ENCODE measurements around the gene THRSP.
"Not testable (repeated sequence)": the region's sequence is repeated elsewhere in the genome, so short reads cannot be mapped to it uniquely, and the experiment has no call there.

The THRSP gene

DNA sequence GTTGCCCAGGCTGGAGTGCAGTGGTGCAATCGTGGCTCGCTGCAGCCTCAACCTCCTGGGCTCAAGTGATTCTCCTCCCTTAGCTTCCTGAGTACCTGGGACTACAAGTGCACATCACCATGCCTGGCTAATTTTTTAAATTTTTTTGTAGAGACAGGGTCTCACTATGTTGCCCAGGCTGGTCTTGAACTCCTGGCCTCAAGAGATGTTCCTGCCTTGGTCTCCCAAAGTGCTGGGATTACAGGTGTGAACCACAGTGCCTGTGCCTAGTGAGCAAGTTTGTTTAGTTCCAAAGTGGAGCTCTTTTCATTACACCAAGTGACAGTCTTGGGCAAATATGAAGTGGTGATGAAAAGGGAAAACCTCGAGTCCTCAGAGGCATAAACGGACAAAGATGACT lies 13.9 kb downstream of the THRSP start:
- not testable (repeated sequence) for H4K12ac ChIP-seq (ENCODE audit: low read depth, low read length); H3K9ac ChIP-seq (ENCODE audit: low read length); H3K27ac ChIP-seq (ENCODE audit: low read depth, low read length); H2BK12ac ChIP-seq (ENCODE audit: low read length); H2AK5ac ChIP-seq (ENCODE audit: low read length); H3K14ac ChIP-seq (ENCODE audit: low read length); DNase-seq; H3K23ac ChIP-seq (ENCODE audit: low read length); H3K4me3 ChIP-seq (ENCODE audit: low read depth, low read length); H3K27me3 ChIP-seq (ENCODE audit: insufficient read depth, low read length); H2AFZ ChIP-seq (ENCODE audit: insufficient read depth, low read length, poor library complexity); H3K9me3 ChIP-seq (ENCODE audit: insufficient read depth, low read depth, low read length); H3K18ac ChIP-seq (ENCODE audit: low read length)
- peak overlapping the region; percentile 94 for H3K4ac ChIP-seq (ENCODE audit: low read depth, low read length)
- H3K36me3 ChIP-seq (ENCODE audit: control insufficient read depth in 1 of 2, insufficient read depth in 2 of 2, low read length in 2 of 2): peaks cover 7 to 10% of the 10 kb centered on the region in 2 experiments
- H3K79me1 ChIP-seq (ENCODE audit: low read length): peaks cover 40% of the 10 kb centered on the region
- H3K79me2 ChIP-seq (ENCODE audit: control insufficient read depth, insufficient read depth, low read length, poor library complexity): peaks cover 42% of the 10 kb centered on the region
- H3K4me2 ChIP-seq (ENCODE audit: low read length): peak overlapping the region; percentile 73
- H3K4me1 ChIP-seq (ENCODE audit: control insufficient read depth in 1 of 2, insufficient read depth in 2 of 2, low read length in 2 of 2): peaks cover 16 to 27% of the 10 kb centered on the region in 2 experiments
- no CpG with 5 or more reads among the region's 4 CpGs for WGBS (ENCODE audit: extremely low coverage, insufficient coverage, insufficient read length)
- peak overlapping the region; percentile 14 for H4K8ac ChIP-seq (ENCODE audit: low read depth, low read length)
- peak overlapping the region; percentile 53 for H4K91ac ChIP-seq (ENCODE audit: low read depth, low read length)
- H2BK120ac ChIP-seq (ENCODE audit: insufficient read depth, low read length, poor library complexity): peak overlapping the region; percentile 50
- peak overlapping the region; percentile 32 for H2BK5ac ChIP-seq (ENCODE audit: low read depth, low read length, poor library complexity)

DNA sequence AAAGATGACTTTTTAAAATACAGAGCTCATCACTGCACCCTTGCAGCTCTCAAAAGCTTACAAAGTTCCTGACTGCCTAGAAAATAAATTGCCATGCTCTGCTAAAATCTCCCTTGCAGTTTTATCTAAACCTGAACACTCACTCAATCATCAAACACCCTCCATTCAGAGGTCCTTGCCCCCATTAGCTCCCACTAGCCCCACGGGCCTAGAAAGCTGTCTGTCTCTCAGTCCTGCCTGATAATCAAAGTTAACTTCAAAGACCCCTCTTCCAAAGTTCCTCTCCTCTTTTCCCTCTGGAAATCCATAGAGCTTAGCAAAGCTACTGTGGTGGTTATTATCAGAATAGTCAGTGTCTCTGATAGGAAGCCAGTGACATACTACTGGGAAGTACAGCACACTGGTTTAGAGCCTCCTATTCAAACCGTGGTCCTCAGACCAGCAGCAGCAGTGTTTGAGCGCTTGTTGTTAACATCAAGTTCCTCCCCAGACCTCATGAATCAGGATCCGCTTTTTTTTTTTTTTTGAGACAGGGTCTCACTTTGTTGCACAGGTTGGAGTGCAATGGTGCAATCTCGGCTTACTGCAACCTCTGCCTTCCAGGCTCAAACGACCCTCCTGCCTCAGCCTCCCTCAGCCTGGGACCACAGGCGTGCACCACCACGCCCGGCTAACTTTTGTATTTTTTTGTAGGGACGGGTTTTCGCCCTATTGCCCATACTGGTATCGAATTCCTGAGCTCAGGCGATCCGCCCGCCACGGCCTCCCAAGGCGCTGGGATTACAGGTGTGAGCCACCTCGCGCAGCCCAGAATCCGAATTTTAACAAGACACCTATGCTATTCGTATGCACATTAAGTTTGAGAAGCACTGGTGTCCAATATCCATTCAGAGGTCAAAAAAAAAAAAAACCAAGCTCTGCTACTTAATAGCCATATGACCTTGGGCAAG lies 14.8 kb downstream of the THRSP start:
- H2AK5ac ChIP-seq (ENCODE audit: low read length): no peak overlapping the region
- H3K4me1 ChIP-seq (ENCODE audit: control insufficient read depth in 1 of 2, insufficient read depth in 2 of 2, low read length in 2 of 2): peaks cover 16 to 31% of the 10 kb centered on the region in 2 experiments
- peaks cover 6 to 7% of the 10 kb centered on the region in 2 experiments for H3K36me3 ChIP-seq (ENCODE audit: control insufficient read depth in 1 of 2, insufficient read depth in 2 of 2, low read length in 2 of 2)
- peak overlapping the region; percentile 73 for H3K4me2 ChIP-seq (ENCODE audit: low read length)
- no peak overlapping the region for H2BK12ac ChIP-seq (ENCODE audit: low read length)
- peak overlapping the region; percentile 94 for H3K4ac ChIP-seq (ENCODE audit: low read depth, low read length)
- peak overlapping the region; percentile 33 for H2BK5ac ChIP-seq (ENCODE audit: low read depth, low read length, poor library complexity)
- no peaks in the 10 kb centered on the region for H3K9me3 ChIP-seq (ENCODE audit: insufficient read depth, low read depth, low read length)
- no peak overlapping the region for H3K23ac ChIP-seq (ENCODE audit: low read length)
- peak overlapping the region; percentile 69 for H3K9ac ChIP-seq (ENCODE audit: low read length)
- H3K14ac ChIP-seq (ENCODE audit: low read length): peak overlapping the region; percentile 97
- H3K27me3 ChIP-seq (ENCODE audit: insufficient read depth, low read length): no peaks in the 10 kb centered on the region
- H3K4me3 ChIP-seq (ENCODE audit: low read depth, low read length): peak overlapping the region; percentile 81
- peaks cover 47% of the 10 kb centered on the region for H3K79me1 ChIP-seq (ENCODE audit: low read length)
- peak overlapping the region; percentile 11 for H4K12ac ChIP-seq (ENCODE audit: low read depth, low read length)
- H3K18ac ChIP-seq (ENCODE audit: low read length): peak overlapping the region; percentile 50
- WGBS (ENCODE audit: extremely low coverage, insufficient coverage, insufficient read length): no CpG with 5 or more reads among the region's 21 CpGs
- peak overlapping the region; percentile 87 for H3K27ac ChIP-seq (ENCODE audit: low read depth, low read length)
- peak overlapping the region; percentile 98 for H2BK120ac ChIP-seq (ENCODE audit: insufficient read depth, low read length, poor library complexity)
- peak overlapping the region; percentile 43 for H2AFZ ChIP-seq (ENCODE audit: insufficient read depth, low read length, poor library complexity)
- peak in 1 of 2 donors; percentile 15 for DNase-seq
- H4K91ac ChIP-seq (ENCODE audit: low read depth, low read length): peak overlapping the region; percentile 99
- peak overlapping the region; percentile 97 for H4K8ac ChIP-seq (ENCODE audit: low read depth, low read length)
- H3K79me2 ChIP-seq (ENCODE audit: control insufficient read depth, insufficient read depth, low read length, poor library complexity): peaks cover 45% of the 10 kb centered on the region

DNA sequence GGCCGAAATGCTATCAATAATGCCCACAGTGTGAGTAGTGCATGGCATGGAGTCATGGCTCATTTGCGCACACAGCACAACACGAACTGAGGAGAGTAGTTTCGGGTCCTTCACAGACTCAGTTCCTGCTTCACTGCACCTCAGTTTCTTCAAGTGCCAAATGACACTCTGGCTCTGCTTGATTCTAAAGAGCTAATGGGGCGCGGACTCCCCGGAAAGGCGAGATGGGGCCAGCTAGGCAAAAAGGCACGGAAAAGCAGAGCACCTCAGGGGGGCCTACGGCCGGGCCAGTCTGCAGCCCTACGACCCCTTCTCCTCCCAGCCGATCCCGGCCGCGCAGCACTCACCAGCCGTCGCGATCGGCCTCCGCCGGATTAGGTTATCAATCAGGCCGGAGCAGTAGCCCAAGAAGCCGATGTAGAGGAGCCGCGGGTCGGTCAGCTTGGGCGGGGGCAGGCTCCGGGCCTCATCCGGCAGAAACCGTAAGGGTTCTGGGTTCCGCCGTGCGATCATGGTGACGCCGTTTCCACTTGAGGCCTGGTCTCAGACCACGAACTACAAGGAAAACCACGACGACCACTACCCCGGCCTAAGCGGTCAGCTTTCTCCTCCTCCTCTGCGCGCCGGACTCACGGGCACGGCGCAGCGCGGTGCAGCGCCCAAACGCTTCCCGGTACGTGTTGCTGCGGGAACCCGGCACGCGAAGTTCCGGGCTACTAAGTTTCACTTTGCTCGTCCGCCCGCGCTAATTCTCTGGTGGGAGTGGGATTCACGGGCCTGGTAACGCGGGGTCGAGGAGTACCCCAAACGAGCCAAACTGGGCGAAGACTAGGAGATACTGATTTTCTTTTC lies 15.8 kb downstream of the THRSP start, which contains the start of gene NDUFC2:
TSS of gene NDUFC2 (minus strand) at position 631 of the 852 bp plus-strand sequence. CDS start at position 513, 118 bp downstream.
- Histone ChIP-seq H3K18ac (ENCODE audit: low read length) (peak within 1 kb of the TSS; percentile 94), H3K36me3 (ENCODE audit: control insufficient read depth in 1 of 2, insufficient read depth in 2 of 2, low read length in 2 of 2) (peaks cover 6% of the 10 kb centered on the region in 2 experiments), H3K4me1 (ENCODE audit: control insufficient read depth in 1 of 2, insufficient read depth in 2 of 2, low read length in 2 of 2) (peaks cover 19 to 32% of the 10 kb centered on the region in 2 experiments), H3K27ac (ENCODE audit: low read depth, low read length) (peak within 1 kb of the TSS; percentile 87), H3K79me1 (ENCODE audit: low read length) (peaks cover 56% of the 10 kb centered on the region), H3K79me2 (ENCODE audit: control insufficient read depth, insufficient read depth, low read length, poor library complexity) (peaks cover 45% of the 10 kb centered on the region), H2AFZ (ENCODE audit: insufficient read depth, low read length, poor library complexity) (peak within 1 kb of the TSS; percentile 86), H2BK12ac (ENCODE audit: low read length) (peak within 1 kb of the TSS; percentile 68), H3K23ac (ENCODE audit: low read length) (no peak within 1 kb of the TSS), H4K91ac (ENCODE audit: low read depth, low read length) (peak within 1 kb of the TSS; percentile 99), H4K8ac (ENCODE audit: low read depth, low read length) (peak within 1 kb of the TSS; percentile 97), H2BK5ac (ENCODE audit: low read depth, low read length, poor library complexity) (peak within 1 kb of the TSS; percentile 95), H3K14ac (ENCODE audit: low read length) (peak within 1 kb of the TSS; percentile 97), H3K9me3 (ENCODE audit: insufficient read depth, low read depth, low read length) (no peaks in the 10 kb centered on the region), H3K27me3 (ENCODE audit: insufficient read depth, low read length) (no peaks in the 10 kb centered on the region), H2BK120ac (ENCODE audit: insufficient read depth, low read length, poor library complexity) (peak within 1 kb of the TSS; percentile 98), H4K12ac (ENCODE audit: low read depth, low read length) (peak within 1 kb of the TSS; percentile 89), H3K4me3 (ENCODE audit: low read depth, low read length) (peak within 1 kb of the TSS; percentile 81), H3K9ac (ENCODE audit: low read length) (peak within 1 kb of the TSS; percentile 71), H3K4ac (ENCODE audit: low read depth, low read length) (peak within 1 kb of the TSS; percentile 95), H2AK5ac (ENCODE audit: low read length) (peak within 1 kb of the TSS; percentile 97), H3K4me2 (ENCODE audit: low read length) (peak within 1 kb of the TSS; percentile 73)
- WGBS (ENCODE audit: extremely low coverage, insufficient coverage, insufficient read length): no CpG with 5 or more reads among the region's 68 CpGs
- DNase-seq: peak; percentile 59 to 78

All from trophoblast cell (in vitro differentiated cells and primary cell).